ENCODE data around the gene ARHGAP35.
"Not testable (repeated sequence)": the region's sequence is repeated elsewhere in the genome, so short reads cannot be mapped to it uniquely, and the experiment has no call there.

Gene ARHGAP35

GRCh38 chr19:46860846-46861690, at the start of gene ARHGAP35:
ARHGAP35 (plus strand) TSS chr19:46860997; CDS start chr19:46918676, 57,679 bp downstream.
- DNase-seq (peak; percentile 39), ATAC-seq (peak; percentile 0)

DNA sequence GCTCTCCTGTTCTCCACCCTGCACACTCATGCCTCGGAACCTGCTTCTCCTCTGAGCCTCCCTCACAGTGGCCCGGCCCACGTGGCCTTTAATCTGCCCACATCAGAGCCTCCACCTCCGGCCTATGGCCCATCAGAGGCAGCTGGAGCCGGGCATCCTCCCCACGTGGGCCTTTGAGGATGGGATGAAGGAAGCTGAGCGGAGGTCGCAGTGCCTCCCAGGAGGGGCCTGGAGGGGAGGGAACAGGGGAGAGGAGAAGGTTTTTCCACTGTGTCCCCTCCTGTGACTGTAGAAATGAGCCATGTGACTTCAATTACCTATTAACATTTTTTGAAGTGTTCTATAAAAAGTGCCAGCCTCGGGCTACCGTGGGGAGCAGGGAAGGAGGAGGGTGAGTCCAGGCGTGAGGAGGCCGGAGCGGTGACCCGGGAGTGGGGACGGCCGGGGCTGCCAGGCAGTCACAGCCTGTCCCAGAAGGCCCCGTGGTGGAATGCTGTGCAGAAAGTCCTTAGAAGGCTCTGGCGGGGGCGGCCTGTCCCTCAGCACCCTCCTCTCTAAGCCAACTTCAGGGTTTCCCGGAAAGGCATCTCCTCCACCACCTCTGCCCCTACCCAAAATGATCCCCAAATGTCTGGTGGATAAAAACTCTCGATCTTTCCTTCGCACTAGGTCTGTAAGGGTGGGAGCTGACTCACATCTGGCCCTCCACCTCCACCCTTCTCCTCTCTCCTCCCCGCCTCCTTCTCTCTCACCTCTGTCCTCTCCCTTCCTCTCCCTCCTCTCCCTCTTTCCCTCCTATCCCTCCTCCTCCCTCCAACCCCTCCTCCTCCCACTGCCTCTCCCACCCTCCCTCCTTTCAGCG, 47.6 kb upstream of the ARHGAP35 start:
- no peak for ATAC-seq
- DNase-seq: no peak

DNA sequence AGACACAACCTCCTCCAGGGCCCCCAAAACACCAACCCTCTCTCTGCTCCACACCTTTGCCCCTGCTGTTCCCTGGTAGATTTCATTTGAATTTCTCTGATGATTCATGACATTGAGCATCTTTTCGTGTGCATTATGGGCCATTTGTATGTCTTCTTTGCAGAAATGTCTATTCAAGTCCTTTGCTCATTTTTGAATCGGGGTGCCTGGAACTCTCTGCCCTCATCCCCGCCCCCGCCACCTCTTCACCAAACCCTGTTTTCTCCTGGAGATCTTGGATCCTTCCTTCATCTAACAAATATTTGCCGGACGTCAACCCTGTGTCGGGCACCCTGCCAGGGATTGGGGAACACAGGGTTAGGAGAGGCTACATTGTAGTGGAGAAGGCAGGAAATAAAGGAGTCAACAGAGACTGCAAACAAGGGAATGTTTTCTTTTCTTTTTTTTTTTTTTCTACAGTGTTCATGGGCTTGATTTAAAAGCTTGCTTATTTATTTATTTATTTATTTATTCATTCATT, 46.9 kb upstream of the ARHGAP35 start:
- DNase-seq (no peak), ATAC-seq (no peak)

DNA sequence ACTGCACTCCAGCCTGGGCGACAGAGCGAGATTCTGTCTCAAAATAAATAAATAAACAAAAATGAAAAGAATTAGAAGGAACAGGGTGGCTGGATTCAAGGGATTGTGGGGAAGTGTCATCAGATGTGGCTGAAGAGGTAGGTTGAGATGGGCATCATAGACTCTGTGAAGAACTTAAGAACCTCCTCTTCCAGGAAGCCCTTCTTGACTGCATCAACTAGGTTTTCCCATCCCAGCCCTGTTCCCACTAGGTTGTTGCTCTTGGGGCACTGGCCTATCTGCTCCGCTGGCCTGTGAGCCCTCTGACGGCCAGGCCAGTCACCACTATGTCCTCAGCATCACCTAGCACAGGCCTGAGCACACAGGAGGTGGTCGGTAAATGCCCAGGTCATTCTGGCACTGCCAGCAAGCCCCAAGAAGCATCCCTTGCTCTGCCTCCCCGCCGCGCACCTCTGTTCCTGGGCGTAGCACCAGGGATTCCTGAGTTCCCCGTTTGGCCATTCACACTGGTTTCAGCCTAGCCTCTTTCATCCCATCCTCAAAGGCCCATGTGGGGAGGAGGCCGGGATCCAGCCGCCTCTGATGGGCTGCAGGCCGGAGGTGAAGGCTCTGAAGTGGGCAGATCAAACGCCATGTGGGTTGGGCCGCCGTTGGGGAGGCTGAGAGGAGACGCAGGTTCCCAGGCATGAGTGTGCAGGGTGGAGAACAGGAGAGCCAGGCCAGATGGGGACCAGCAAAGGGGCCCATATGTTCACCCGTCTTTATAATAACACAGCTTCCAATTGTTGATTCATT, 44.8 kb upstream of the ARHGAP35 start:
- no peak for DNase-seq

DNA sequence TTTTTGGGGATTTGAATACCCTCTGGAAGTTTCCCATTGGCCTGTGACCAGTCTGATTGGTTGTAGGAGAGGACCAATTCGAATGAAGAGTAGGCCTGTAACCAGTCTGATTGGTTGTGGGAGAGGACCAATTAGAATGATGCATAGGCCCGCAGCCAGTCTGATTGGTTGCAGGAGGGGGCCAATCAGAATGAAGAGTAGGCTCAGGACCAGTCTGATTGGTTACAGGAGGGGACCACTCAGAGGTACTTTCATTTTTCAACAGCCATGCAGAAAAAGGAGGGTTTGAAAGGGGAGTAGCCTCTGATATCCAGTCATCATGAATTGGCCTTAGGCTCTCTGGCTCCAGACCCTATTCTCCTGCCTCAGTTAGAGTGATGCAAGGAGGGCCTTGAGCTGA, 42.0 kb upstream of the ARHGAP35 start:
- ATAC-seq: no peak
- peak; percentile 21 for DNase-seq

More for the DNA sequence above, 44.8 kb upstream of the ARHGAP35 start:
- no peak for ATAC-seq

DNA sequence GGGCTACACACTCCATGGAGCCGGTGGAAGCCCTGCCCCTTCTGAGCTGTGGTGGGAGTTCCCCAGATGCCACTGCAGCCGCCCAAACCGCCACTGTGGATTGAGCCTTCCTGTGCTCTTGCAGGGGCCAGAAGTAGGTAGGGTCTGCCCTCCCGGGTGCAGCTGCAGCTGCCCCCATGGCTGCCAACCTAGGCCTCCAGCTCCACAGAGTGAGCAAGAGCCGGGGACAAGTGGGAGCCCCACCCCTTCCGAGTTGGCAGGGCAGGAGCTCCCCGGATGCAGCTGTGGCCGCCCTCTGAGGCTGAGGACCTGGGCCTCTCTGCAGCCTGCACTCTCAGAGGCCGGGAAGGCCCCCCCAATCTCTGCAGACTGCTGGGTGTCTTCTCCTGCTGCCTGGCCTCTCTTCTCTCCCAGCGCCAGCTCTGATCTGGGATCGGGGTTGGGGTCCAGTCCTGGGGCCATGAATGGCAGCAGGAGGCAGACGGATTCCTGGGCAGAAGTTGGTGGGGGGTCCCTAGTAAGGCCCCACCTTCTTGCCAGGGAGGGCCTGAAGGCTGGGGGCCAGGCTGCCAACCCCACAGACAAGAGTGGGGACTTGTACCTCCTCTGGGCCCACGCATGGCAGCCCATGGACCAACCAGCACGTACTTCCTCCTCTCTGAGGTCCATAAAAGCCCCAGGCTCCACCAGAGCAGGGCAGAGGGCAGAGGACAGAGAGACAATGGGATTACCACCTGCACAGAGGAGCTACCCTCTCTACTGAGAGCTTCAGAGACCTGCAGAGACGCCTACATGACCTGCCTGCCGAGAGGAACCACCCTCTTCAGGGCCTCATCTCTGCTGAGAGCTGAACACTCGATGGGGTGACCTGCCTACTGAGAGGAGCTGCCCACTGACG, 39.0 kb upstream of the ARHGAP35 start:
- peak; percentile 85 for ATAC-seq
- peak; percentile 71 for DNase-seq

GRCh38 chr19:46822410-46822787, 38.4 kb upstream of the ARHGAP35 start:
- not testable (repeated sequence) for DNase-seq, ATAC-seq

DNA sequence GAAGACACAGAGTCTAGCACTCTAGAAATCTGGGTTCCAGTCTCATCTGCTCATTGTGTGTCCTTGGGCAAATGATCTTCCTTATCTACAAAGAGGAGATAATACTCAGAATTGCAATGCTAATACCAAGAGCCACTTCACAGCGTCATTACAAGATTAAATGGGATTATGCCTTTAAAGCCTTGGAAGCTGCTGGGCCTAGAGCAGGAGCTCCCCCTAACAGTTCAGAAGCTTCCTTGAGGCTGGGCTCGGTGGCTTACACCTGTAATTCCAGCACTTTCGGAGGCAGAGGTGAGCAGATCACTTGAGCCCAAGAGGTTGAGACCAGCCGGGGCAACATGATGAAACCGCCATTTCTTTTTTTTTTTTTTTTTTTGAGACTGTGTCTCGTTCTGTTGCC, 37.7 kb upstream of the ARHGAP35 start:
- DNase-seq (no peak), ATAC-seq (no peak)

- no peak for DNase-seq
- no peak for ATAC-seq
These were observed 35.7 kb upstream of the ARHGAP35 start for GRCh38 chr19:46824890-46825730.

DNA sequence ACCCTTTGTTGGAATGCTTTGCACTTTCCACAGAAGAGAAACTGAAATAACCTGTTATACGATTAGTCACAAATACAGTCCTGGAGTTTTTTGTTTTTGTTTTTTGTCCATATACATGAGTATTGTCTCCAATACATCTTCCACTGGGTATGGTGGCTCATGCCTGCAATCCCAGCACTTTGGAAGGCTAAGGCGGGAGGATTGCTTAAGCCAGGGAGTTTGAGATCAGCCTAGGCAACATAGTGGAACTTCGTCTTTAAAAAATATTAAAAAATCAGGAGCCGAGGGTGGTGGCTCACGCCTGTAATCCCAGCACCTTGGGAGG, 35.1 kb upstream of the ARHGAP35 start:
- DNase-seq: no peak

DNA sequence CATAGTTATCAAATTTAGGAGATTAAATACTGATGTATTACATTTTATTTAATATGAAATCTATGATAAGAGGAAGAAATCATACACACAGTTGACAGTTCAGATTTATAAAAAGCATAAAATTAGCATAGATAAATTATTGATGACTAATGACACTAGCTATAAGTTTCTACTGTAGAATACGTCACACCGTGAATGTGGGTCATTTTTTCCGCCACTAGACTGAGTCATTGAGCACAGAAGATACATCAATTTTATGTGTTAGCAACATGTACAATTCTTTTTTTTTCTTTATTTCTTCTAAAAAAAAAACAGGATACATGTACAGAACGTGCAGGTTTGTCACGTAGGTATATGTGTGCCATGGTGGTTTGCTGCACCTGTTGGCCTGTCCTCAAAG, 32.3 kb upstream of the ARHGAP35 start:
- ATAC-seq (peak; percentile 81), DNase-seq (peak; percentile 68)

More for the DNA sequence above, 35.1 kb upstream of the ARHGAP35 start:
- ATAC-seq: no peak

DNA sequence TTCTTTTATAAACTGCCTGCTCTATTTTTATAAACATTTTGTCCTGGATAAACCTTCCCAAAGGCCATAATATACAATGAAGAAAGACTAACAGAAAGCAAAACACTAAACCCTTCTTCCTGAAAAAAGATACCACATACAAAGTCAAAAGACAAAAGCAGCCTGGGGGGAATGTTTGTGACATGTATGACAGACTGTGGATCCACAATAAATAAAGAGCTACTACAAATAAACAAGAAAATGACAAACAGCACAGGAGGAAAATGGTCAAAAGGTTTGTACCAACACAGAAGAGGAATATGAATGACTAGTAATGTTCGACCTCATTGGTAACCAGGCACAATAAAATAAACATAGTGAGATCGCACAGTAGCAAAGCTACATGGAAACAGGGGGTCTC, 29.9 kb upstream of the ARHGAP35 start:
- ATAC-seq: no peak
- DNase-seq: no peak

DNA sequence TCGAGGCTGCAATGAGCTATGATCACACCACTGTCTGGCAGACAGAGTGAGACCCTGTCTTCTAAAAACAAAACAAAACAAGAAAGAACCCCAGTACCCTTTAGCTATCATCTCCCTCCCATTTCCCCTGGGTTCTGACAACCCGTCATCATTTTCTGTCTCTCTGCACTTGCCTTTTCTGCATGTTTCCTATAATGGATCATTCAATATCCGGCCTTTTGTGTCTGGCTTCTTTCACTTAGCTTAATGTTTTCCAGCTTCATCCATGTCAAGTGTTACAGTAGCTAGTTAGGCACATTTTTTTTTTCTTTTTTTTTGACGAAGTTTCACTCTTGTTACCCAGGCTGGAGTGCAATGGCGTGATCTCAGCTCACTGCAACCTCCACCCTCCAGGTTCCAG, 26.7 kb upstream of the ARHGAP35 start:
- no peak for ATAC-seq
- DNase-seq: no peak

DNA sequence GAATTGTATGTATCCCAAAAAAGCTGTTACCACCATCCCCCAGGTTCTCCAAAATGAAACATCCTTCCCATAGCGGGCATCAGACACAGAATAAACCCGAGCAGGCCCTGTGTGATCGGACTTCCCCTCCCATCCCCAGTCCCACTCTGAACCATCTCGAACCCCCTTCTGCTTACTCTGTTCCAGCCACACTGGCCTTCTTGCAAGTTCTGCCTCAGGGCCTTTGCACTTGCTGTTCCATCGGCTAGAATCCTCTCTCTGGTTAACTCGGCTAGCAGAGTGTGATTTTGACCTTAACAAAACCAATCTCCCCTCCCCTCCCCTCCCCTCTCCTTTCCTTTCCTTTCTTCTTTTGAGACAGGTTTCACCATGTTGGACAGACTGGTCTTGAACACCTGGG, 25.8 kb upstream of the ARHGAP35 start:
- DNase-seq: no peak
- ATAC-seq: no peak

GRCh38 chr19:46838160-46838559, 22.6 kb upstream of the ARHGAP35 start:
- no peak for ATAC-seq
- DNase-seq: no peak

DNA sequence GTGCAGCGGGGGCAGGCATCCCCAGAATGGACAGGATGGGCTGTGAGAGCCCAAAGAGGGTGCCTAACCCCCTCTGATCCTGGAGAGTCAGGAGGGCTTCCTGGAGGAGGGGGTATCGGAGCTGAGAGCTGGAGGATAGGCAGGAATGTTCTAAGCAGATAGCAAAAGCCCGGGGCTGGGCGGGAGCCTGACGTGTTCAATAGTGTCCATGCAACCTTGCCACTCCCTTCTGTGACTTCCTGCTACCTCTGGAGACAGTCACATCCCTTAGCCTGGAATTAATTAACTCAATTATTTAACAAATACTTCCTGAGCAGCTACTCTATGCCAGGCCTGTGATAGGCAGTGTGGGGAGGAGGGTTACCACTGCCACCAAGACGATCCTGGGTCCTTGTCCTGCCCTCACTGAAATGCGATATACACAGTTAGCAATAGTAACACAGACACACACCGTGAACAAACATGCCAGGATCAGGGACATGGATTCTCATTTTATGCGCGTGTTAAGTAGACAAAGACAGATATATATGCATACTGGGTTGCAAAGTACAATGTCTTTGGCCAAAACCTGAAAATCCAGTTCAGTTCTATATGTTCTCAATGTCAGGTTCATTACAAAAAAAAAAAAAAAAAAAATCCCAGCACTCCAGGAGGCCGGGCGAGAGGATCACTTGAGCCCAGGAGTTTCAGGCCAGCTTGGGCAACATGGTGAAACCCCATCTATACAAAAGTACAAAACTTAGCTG, 20.9 kb upstream of the ARHGAP35 start:
- DNase-seq (no peak), ATAC-seq (no peak)

- DNase-seq (peak; percentile 42), ATAC-seq (peak; percentile 53)
These were observed 20.3 kb upstream of the ARHGAP35 start for GRCh38 chr19:46840498-46840942.

DNA sequence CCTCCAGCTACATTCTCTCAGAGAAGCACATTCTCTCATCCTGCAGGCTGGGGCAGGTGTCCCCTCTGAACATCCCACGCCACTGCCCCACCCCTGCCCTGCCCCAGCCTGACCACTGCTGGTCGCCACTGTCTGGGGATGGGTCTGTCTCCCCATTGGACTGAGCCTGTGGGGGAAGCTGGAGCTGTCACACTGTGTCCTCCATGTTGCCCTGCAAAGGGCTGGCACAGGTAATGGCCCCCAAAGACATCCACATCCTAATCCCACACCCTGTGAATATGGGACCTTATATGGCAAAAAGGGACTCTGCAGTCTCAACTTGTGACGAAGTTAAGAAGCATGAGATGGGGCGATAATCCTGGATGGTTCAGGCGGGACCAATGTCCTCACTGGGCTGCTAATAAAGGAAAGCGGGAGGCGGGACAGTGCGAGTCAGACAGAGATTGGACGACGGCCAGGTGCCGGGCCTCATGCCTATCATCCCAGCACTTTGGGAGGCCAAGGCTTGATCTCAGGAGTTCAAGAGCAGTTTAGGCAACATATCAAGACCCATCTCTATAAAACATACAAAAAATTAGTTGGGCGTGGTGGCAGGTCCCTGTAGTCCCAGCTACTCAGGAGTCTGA, 19.2 kb upstream of the ARHGAP35 start:
- ATAC-seq: no peak
- no peak for DNase-seq

DNA sequence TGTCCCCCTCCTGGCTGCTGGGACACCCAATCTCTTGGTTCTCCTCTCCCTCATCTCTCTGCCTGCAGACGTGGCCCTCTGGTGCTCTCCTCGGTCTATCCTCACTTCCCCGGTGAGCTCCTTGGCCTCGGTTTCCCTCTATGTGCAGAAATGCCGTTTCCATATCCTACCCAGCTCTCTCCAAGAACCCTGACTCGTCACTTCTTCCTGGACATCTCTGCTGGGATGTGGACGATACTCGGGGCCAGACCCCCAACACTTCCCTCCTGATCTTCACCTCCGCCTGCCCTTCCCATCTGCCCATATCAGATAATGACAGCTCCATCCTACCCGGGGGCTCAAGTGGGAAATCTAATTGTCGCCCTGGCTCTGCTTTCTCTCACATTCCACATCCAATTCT, 18.0 kb upstream of the ARHGAP35 start:
- no peak for DNase-seq

More for the DNA sequence above, 18.0 kb upstream of the ARHGAP35 start:
- no peak for ATAC-seq
